ENCODE data around the gene LMBRD2. TPM values are rescaled to one million over a fixed set of nuclear protein-coding genes. Genes with fewer than 3 reads are reported as not detected.

LMBRD2 gene
- total RNA-seq, 1 experiment from 2014 or later = 5.6 TPM

GRCh38 chr5:36136581-36136980, 15.1 kb downstream of the LMBRD2 start (continued):
- TF ChIP-seq, protein P1, sequence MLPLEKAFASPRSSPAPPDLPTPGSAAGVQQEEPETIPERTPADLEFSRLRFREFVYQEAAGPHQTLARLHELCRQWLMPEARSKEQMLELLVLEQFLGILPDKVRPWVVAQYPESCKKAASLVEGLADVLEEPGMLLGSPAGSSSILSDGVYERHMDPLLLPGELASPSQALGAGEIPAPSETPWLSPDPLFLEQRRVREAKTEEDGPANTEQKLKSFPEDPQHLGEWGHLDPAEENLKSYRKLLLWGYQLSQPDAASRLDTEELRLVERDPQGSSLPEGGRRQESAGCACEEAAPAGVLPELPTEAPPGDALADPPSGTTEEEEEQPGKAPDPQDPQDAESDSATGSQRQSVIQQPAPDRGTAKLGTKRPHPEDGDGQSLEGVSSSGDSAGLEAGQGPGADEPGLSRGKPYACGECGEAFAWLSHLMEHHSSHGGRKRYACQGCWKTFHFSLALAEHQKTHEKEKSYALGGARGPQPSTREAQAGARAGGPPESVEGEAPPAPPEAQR (CRISPR knock-in tag; IDR thresholded peaks at IDR 0.05) = no peak
- TF ChIP-seq FOXK1 (CRISPR knock-in tag; IDR thresholded peaks at IDR 0.05) (no peak), ATF2 (CRISPR knock-in tag; IDR thresholded peaks at IDR 0.05; ENCODE audit: borderline replicate concordance, low read depth) (no peak), GTF2I (CRISPR knock-in tag; conservative IDR thresholded peaks at IDR 0.05) (no peak)

DNA sequence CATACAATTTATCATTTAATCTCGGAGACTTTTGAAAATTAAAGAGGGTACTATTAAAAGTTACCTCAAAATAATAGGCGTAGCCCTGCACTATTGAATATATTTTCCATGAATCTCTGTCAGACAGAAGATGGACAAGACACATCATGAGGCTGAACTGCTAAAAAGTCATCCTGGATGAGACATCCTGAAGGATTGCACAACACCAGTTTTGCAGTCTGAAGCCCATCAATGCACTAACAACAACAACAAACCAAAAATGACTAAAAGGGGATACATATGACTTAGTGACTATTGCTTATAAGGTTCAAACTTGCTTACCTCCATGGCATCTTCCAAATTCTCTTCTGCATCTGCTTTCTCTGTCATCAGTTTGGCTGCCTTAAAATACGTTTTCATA, 15.7 kb downstream of the LMBRD2 start:
- Mint-ChIP-seq H3K27ac (no peak overlapping the region), H3K4me1 (0 out of 2 replicates have a peak, but pooled peaks cover 4% of the 10 kb centered on the region), H3K4me3 (no peak overlapping the region), H3K27me3 (ENCODE audit: low read depth) (no peaks in the 10 kb centered on the region; the same call in 1 of the 2 replicates), H3K36me3 (peaks cover 5% of the 10 kb centered on the region; the same call in 1 of the 2 replicates), H3K9me3 (peaks cover 5% of the 10 kb centered on the region)
- no peak for DNase-seq (ENCODE audit: low spot score)
- ChIA-PET CTCF (no interaction called here), POLR2A (no interaction called here)
- ATAC-seq = no peak
- TF ChIP-seq, protein P2, sequence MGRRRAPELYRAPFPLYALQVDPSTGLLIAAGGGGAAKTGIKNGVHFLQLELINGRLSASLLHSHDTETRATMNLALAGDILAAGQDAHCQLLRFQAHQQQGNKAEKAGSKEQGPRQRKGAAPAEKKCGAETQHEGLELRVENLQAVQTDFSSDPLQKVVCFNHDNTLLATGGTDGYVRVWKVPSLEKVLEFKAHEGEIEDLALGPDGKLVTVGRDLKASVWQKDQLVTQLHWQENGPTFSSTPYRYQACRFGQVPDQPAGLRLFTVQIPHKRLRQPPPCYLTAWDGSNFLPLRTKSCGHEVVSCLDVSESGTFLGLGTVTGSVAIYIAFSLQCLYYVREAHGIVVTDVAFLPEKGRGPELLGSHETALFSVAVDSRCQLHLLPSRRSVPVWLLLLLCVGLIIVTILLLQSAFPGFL (CRISPR knock-in tag; IDR thresholded peaks at IDR 0.05; ENCODE audit: borderline replicate concordance) = no peak
- TF ChIP-seq, protein P3, sequence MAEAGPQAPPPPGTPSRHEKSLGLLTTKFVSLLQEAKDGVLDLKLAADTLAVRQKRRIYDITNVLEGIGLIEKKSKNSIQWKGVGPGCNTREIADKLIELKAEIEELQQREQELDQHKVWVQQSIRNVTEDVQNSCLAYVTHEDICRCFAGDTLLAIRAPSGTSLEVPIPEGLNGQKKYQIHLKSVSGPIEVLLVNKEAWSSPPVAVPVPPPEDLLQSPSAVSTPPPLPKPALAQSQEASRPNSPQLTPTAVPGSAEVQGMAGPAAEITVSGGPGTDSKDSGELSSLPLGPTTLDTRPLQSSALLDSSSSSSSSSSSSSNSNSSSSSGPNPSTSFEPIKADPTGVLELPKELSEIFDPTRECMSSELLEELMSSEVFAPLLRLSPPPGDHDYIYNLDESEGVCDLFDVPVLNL (CRISPR knock-in tag; IDR thresholded peaks at IDR 0.05; ENCODE audit: borderline replicate concordance, low read depth) = no peak
- TF ChIP-seq NFE2L1 (CRISPR knock-in tag; IDR thresholded peaks at IDR 0.05) = no peak
- no peak for TF ChIP-seq KAT7 (CRISPR knock-in tag; IDR thresholded peaks at IDR 0.05; ENCODE audit: borderline replicate concordance)
- TF ChIP-seq, protein P4, sequence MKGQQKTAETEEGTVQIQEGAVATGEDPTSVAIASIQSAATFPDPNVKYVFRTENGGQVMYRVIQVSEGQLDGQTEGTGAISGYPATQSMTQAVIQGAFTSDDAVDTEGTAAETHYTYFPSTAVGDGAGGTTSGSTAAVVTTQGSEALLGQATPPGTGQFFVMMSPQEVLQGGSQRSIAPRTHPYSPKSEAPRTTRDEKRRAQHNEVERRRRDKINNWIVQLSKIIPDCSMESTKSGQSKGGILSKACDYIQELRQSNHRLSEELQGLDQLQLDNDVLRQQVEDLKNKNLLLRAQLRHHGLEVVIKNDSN (CRISPR knock-in tag; IDR thresholded peaks at IDR 0.05) = no peak
- TF ChIP-seq ZNF121 (CRISPR knock-in tag; IDR thresholded peaks at IDR 0.05) = no peak
- TF ChIP-seq ATF2 (CRISPR knock-in tag; IDR thresholded peaks at IDR 0.05; ENCODE audit: borderline replicate concordance, low read depth) = no peak
- TF ChIP-seq CREB1 (CRISPR knock-in tag; IDR thresholded peaks at IDR 0.05) = no peak
- TF ChIP-seq, protein P5, sequence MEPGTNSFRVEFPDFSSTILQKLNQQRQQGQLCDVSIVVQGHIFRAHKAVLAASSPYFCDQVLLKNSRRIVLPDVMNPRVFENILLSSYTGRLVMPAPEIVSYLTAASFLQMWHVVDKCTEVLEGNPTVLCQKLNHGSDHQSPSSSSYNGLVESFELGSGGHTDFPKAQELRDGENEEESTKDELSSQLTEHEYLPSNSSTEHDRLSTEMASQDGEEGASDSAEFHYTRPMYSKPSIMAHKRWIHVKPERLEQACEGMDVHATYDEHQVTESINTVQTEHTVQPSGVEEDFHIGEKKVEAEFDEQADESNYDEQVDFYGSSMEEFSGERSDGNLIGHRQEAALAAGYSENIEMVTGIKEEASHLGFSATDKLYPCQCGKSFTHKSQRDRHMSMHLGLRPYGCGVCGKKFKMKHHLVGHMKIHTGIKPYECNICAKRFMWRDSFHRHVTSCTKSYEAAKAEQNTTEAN (CRISPR knock-in tag; IDR thresholded peaks at IDR 0.05) = no peak
- TF ChIP-seq EMX1 (CRISPR knock-in tag; IDR thresholded peaks at IDR 0.05) = no peak
- no peak for TF ChIP-seq TCF7 (CRISPR knock-in tag; IDR thresholded peaks at IDR 0.05; ENCODE audit: low read depth)
- TF ChIP-seq, protein P6, sequence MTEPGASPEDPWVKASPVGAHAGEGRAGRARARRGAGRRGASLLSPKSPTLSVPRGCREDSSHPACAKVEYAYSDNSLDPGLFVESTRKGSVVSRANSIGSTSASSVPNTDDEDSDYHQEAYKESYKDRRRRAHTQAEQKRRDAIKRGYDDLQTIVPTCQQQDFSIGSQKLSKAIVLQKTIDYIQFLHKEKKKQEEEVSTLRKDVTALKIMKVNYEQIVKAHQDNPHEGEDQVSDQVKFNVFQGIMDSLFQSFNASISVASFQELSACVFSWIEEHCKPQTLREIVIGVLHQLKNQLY (CRISPR knock-in tag; IDR thresholded peaks at IDR 0.05) = no peak
- no peak for TF ChIP-seq ZBTB21 (CRISPR knock-in tag; IDR thresholded peaks at IDR 0.05; ENCODE audit: borderline replicate concordance)
- TF ChIP-seq, protein P7, sequence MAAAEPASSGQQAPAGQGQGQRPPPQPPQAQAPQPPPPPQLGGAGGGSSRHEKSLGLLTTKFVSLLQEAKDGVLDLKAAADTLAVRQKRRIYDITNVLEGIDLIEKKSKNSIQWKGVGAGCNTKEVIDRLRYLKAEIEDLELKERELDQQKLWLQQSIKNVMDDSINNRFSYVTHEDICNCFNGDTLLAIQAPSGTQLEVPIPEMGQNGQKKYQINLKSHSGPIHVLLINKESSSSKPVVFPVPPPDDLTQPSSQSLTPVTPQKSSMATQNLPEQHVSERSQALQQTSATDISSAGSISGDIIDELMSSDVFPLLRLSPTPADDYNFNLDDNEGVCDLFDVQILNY (CRISPR knock-in tag; IDR thresholded peaks at IDR 0.05) = no peak
- TF ChIP-seq SOX15 (CRISPR knock-in tag; IDR thresholded peaks at IDR 0.05) = no peak
- TF ChIP-seq SMAD4 (CRISPR knock-in tag; IDR thresholded peaks at IDR 0.05) = no peak
- no peak for TF ChIP-seq ZMAT4 (CRISPR knock-in tag; IDR thresholded peaks at IDR 0.05)
- no peak for TF ChIP-seq SMAD3 (CRISPR knock-in tag; IDR thresholded peaks at IDR 0.05; ENCODE audit: borderline replicate concordance)
- no peak for TF ChIP-seq GRHL2 (CRISPR knock-in tag; IDR thresholded peaks at IDR 0.05; ENCODE audit: insufficient replicate concordance, severe bottlenecking)

Measured in WTC11 (cell line).